SK-MEL-5 (cell line): ENCODE results near the gene PRSS50. TPM values are rescaled to one million over a fixed set of nuclear protein-coding genes. Genes with fewer than 3 reads are reported as not detected.
A peak's percentile ranks its signal among the peaks of the same experiment; 100 is the strongest.

Experiments
- DNase-seq: peaks from one replicate; pipeline ENCODE4 v3.0.0-alpha.2; 2016; ENCODE audit warnings: low read depth, low spot score
- in situ Hi-C: cut with HindIII; loops from 2 replicates; pipeline ENCODE4 v1.10.0; 2016; ENCODE audit warnings: low sequenced_read_pairs, high pct_unique_total_duplicates, low pct_unique_long_range_greater_than_20kb
- total RNA-seq: library from RNA; depleted of rRNA; stranded (reverse); fragments of >200 nt; shearing (Covaris generic); gene quantifications from 2 replicates; pipeline ENCODE4 v1.2.3, GENCODE V29; 2014

Gene PRSS50
- total RNA-seq, 1 experiment from 2014 or later = not detected

- no peak for DNase-seq
- in situ Hi-C loops = no loop called here
Measured at GRCh38 chr3:46701181-46701939, 16.3 kb downstream of the PRSS50 start, which contains the start of gene TMIE. TSS of gene TMIE (plus strand) at chr3:46701392. CDS start at chr3:46701488, 96 bp downstream.

DNA sequence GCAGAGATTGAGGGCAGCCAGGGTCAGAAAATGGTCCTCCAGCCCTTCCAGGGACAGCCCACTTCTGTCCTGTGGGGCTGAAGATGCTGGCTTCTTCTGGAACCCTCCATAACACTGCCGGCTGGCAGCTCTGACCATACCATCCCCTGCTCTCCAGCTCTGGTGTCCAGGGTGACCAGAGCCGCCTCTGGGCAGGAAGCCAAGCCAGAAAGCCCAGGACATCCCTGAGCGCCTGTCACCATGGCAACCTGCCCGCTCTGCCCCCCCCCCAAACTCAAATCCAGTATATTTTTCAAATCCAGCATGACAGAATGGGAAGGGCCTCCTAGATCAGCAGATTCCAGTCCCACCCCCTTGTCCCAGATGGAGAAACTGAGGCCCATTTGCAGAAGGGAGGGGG, 16.9 kb downstream of the PRSS50 start:
- no peak for DNase-seq
- in situ Hi-C loops = no loop called here

DNA sequence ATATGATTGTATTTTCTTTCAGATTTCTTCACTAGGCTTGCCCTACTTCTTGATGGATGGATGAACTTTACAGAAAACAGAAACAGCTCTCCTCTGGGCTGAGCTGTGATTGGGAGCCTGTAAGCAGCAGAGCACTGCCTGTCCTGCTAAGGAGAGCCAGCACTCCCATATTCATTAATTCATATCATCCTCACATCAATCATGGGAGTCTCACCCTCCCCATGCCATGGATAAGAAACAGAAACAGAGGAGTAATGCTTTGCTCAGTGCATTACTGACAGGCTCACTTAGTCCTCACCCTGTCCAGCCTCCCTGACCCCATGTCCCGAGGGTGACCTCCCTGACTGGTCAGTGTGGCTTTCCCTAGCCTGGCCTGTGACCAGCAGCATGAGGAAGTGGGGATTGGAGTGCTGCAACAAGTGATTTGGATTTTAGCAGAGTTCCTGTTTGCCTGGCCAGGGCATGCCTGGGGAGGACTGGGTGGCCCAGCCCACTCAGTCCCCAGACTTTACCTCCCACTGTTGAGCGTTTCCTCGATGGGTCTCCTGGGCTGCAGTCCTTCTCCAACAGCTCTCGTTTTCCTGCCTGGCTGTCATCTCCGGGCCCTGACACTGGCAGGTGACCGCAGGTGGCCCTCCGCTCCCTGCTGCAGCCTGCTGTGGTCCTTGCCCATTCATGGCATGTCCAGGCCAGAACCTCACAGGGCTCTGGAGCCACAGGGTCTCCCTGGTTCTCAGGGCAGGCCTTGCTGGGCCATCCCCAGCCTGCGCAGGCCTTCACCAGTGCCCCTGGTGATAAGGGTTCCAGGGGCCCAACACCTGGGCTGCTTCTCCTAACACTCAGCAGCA, 17.8 kb downstream of the PRSS50 start:
- in situ Hi-C loops = no loop called here
- DNase-seq = no peak

- DNase-seq = peak; percentile 19
- in situ Hi-C loops = no loop called here
Measured at GRCh38 chr3:46695962-46696894, 21.4 kb downstream of the PRSS50 start.

- in situ Hi-C loops = no loop called here
- peak; percentile 59 for DNase-seq
Measured at GRCh38 chr3:46695177-46695961, 22.3 kb downstream of the PRSS50 start.

DNA sequence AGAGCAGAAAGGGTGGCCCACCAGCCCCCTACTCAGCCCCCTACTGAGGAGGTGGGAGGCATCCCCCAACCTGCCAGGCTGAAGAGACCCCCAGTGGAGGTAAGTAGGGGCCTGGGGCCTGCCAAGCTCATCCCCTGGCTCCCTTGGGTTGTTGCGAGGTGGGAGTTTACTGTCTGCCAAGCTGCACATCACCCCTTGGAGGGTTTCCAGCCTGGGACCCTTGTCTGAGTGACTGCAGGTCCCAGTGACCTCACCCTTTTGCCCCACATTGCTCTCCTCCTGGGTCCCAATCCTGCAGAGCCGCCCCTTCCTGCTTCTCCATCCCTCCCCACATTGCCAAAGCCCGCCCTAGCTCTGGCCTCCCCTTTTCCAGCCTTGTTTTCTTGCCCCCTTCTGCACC, 23.1 kb downstream of the PRSS50 start:
- no peak for DNase-seq
- in situ Hi-C loops = no loop called here

- in situ Hi-C loops = no loop called here
- no peak for DNase-seq
Measured at GRCh38 chr3:46693892-46694226, 23.8 kb downstream of the PRSS50 start.

- peak; percentile 16 for DNase-seq
Measured at GRCh38 chr3:46693038-46693891, 24.4 kb downstream of the PRSS50 start, which contains the start of gene ALS2CL. TSS of gene ALS2CL (minus strand) at chr3:46693679. CDS start at chr3:46689440, 4,239 bp downstream.

DNA sequence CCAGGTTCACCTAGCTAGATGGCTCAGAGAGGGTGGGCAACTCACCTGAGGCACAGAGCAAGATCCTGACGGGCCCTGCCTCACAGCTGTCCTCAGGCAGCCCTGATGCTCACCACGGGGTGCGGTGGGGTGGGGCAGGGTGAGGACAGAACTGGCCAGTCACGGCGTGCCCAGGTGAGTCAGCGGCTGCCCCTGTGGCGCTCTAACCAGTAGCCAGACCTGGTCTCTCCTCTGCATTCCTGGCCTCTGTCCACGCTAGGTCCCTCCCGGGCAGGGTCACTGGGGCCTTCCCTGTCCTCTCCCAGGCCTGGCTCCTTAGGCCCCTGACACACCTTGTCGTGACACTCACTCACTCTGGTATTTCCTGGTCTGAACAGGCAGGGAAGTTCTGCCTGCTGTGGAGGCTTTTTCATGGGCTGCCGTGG, 25.1 kb downstream of the PRSS50 start:
- no peak for DNase-seq
- in situ Hi-C loops = no loop called here

More at GRCh38 chr3:46693038-46693891, 24.4 kb downstream of the PRSS50 start, which contains the start of gene ALS2CL:
- in situ Hi-C loops = no loop called here

GRCh38 chr3:46690798-46691197, 26.9 kb downstream of the PRSS50 start:
- in situ Hi-C loops = no loop called here
- no peak for DNase-seq

DNA sequence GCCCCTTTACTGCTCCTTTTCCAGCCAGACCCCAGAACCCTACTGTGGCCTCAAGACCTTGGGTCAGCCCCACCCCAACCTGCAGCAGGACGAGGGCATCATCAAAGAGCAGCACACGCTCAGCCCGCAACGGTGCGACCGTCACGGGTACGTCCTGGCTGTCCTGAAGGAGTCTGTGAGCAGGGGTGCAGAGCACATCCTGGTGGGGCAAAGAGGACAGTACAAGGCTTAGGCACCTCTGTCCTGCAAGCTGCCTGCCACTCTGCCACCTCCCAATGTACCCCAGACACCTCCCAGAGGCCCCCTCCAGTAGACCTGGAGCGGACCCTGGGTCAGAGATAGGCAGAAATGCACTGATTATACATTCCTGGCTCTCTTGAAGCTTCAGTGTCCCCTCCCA, 32.2 kb downstream of the PRSS50 start:
- in situ Hi-C loops = no loop called here

GRCh38 chr3:46684891-46685290, 32.8 kb downstream of the PRSS50 start:
- in situ Hi-C loops = no loop called here
- no peak for DNase-seq

More for the DNA sequence above, 32.2 kb downstream of the PRSS50 start:
- DNase-seq = no peak

DNA sequence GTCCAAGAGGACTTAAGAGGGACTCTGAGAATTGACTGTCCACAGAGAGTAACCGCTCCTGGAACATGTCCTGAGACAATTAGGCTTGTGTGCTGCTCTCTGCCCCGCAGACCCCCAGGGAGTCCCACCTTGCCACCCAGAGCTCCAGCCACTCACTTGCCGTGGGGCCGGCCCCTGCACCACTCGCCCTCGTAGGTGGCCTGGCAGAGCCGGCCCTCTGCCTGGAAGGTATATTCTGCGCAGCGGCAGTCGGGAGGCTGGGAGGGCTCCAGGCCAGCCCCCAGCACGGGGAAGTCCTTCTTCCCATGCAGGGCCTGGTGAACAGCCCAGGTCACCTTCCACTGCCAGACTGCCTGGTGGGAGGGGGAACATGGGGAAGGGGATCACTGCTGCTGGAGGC, 34.7 kb downstream of the PRSS50 start:
- DNase-seq = no peak
- in situ Hi-C loops = no loop called here

GRCh38 chr3:46681856-46682540, 35.7 kb downstream of the PRSS50 start:
- in situ Hi-C loops = no loop called here
- DNase-seq = no peak

- in situ Hi-C loops = no loop called here
- DNase-seq = no peak
Measured at GRCh38 chr3:46681387-46681786, 36.3 kb downstream of the PRSS50 start.
